ENCODE data around the gene TJAP1.

DNA sequence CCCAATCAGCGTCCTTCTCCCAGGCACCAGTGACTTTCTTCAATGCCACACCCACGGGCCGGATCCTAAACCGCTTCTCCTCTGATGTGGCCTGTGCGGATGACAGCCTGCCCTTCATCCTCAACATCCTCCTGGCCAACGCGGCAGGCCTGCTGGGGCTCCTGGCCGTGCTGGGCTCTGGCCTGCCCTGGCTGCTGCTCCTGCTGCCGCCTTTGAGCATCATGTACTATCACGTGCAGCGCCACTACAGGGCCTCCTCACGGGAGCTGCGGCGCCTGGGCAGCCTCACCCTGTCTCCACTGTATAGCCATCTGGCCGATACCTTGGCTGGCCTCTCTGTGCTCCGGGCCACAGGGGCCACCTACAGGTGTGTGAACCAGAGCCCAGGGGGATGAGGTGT is 31.8 kb upstream of the TJAP1 start:
- TF ChIP-seq ZFP36 (IDR thresholded peaks at IDR 0.05; ENCODE audit: borderline replicate concordance, partially characterized antibody) (no peak), BHLHE40 (IDR thresholded peaks at IDR 0.05; ENCODE audit: low read depth, low read length) (no peak), ZSCAN20 (CRISPR knock-in tag; IDR thresholded peaks at IDR 0.05) (no peak), POLR2A (IDR thresholded peaks at IDR 0.05; ENCODE audit: low read length) (no peak), PHF8 (IDR thresholded peaks at IDR 0.05; ENCODE audit: borderline replicate concordance, low read depth) (no peak), EP300 (IDR thresholded peaks at IDR 0.05) (no peak), EHMT2 (IDR thresholded peaks at IDR 0.05; ENCODE audit: low read depth) (no peak), MAFK (IDR thresholded peaks at IDR 0.05; ENCODE audit: partially characterized antibody) (no peak), POLR2AphosphoS2 (conservative IDR thresholded peaks at IDR 0.05; ENCODE audit: low read length) (no peak), EHF (CRISPR knock-in tag; IDR thresholded peaks at IDR 0.05) (no peak), JUN (IDR thresholded peaks at IDR 0.05) (no peak)
- TF ChIP-seq, protein P1, sequence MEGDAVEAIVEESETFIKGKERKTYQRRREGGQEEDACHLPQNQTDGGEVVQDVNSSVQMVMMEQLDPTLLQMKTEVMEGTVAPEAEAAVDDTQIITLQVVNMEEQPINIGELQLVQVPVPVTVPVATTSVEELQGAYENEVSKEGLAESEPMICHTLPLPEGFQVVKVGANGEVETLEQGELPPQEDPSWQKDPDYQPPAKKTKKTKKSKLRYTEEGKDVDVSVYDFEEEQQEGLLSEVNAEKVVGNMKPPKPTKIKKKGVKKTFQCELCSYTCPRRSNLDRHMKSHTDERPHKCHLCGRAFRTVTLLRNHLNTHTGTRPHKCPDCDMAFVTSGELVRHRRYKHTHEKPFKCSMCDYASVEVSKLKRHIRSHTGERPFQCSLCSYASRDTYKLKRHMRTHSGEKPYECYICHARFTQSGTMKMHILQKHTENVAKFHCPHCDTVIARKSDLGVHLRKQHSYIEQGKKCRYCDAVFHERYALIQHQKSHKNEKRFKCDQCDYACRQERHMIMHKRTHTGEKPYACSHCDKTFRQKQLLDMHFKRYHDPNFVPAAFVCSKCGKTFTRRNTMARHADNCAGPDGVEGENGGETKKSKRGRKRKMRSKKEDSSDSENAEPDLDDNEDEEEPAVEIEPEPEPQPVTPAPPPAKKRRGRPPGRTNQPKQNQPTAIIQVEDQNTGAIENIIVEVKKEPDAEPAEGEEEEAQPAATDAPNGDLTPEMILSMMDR (IDR thresholded peaks at IDR 0.05): no peak
- TF ChIP-seq, protein P2, sequence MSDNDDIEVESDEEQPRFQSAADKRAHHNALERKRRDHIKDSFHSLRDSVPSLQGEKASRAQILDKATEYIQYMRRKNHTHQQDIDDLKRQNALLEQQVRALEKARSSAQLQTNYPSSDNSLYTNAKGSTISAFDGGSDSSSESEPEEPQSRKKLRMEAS (IDR thresholded peaks at IDR 0.05): no peak
- TF ChIP-seq, protein P3, sequence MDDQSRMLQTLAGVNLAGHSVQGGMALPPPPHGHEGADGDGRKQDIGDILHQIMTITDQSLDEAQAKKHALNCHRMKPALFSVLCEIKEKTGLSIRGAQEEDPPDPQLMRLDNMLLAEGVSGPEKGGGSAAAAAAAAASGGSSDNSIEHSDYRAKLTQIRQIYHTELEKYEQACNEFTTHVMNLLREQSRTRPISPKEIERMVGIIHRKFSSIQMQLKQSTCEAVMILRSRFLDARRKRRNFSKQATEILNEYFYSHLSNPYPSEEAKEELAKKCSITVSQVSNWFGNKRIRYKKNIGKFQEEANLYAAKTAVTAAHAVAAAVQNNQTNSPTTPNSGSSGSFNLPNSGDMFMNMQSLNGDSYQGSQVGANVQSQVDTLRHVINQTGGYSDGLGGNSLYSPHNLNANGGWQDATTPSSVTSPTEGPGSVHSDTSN (IDR thresholded peaks at IDR 0.05): no peak

All from A549 (cell line).